HepG2 (cell line): ENCODE measurements around the gene PDGFD. TPM values are rescaled to one million over a fixed set of nuclear protein-coding genes. Genes with fewer than 3 reads are reported as not detected.

ENCODE experiments used
- ATAC-seq: fragments of 200-7000 bp; cut with Tn5 transposase; 3 replicates; pipeline ENCODE4 v1.9.1; 2020; ENCODE audit warnings: mild to moderate bottlenecking, moderate library complexity
- BruUV-seq: library from RNA; stranded (reverse); fragments of 400-500 nt; replicated peaks from 2 replicates; lab custom pipeline; 2021; lab: Mats Ljungman, UMichigan
- CTCF ChIA-PET: fragments of 300-600 bp; formaldehyde crosslinking; extraction: SDS; loops from one replicate; lab custom pipeline; 2021; ENCODE audit warnings: low total read pairs, inconsistent platforms, low intra/inter-chr PET ratio; lab: Yijun Ruan, JAX
- POLR2A ChIA-PET: fragments of 350-600 bp; sonication (Branson Sonifier 250); formaldehyde crosslinking; loops from one replicate; lab custom pipeline; 2020; ENCODE audit warnings: antibody characterized with exemption, inconsistent platforms; lab: Yijun Ruan, JAX
- DNase-seq: peaks from one replicate; pipeline ENCODE4 v3.0.0-alpha.2; 2015; ENCODE audit warnings: low spot score
- FAIRE-seq: peaks from 3 replicates; lab custom pipeline; 2011; peaks lifted over from hg19 to GRCh38; lab: Jason Lieb, UNC
- H2AFZ ChIP-seq: one replicate; pipeline ENCODE4 v1.6.1; 2011; ENCODE audit warnings: low read length, inconsistent platforms
- H3K27ac ChIP-seq: fragments of 300-600 bp; 3 replicates; pipeline ENCODE4 v1.8.0; 2011; ENCODE audit warnings: mixed run types, mild to moderate bottlenecking, mixed read lengths, low read length, inconsistent platforms; ENCODE audit not compliant: insufficient read depth; ENCODE audit errors: extremely low read length
- H3K27me3 ChIP-seq, 2 experiments: fragments of 200-600 bp in 1 of 2; 2 replicates in 1 of 2; 3 replicates in 1 of 2; pipeline versions ENCODE4 v1.6.0 to v1.8.0; 2011; ENCODE audit warnings: low read length in 2 of 2, mild to moderate bottlenecking in 2 of 2, moderate library complexity in 2 of 2, inconsistent platforms in 1 of 2; ENCODE audit not compliant: insufficient read depth in 2 of 2, control insufficient read depth in 1 of 2
- H3K36me3 ChIP-seq, 2 experiments: fragments of 200-600 bp in 1 of 2; replicated peaks in 1 of 2; 2 replicates in 1 of 2; 3 replicates in 1 of 2; pipeline versions ENCODE4 v1.5.1 to v1.8.0; 2011; ENCODE audit warnings: low read length in 2 of 2, inconsistent platforms in 1 of 2; ENCODE audit not compliant: insufficient read depth in 2 of 2, control insufficient read depth in 1 of 2
- H3K4me1 ChIP-seq: 2 replicates; pipeline ENCODE4 v1.5.1; 2012; ENCODE audit warnings: low read length, inconsistent platforms; ENCODE audit not compliant: insufficient read depth
- H3K4me2 ChIP-seq: 2 replicates; pipeline ENCODE4 v1.6.0; 2011; ENCODE audit warnings: low read depth, low read length, inconsistent platforms
- H3K4me3 ChIP-seq, 3 experiments: fragments of 200-600 bp in 1 of 3; sonication (generic), shearing (Covaris generic) in 1 of 3; replicated peaks in 1 of 3; 2 replicates each; pipeline ENCODE4 v1.5.1; 2011 to 2016; ENCODE audit warnings: low read length in 3 of 3, inconsistent platforms in 2 of 3, low read depth in 2 of 3, mild to moderate bottlenecking in 2 of 3, control low read depth in 1 of 3, mixed read lengths in 1 of 3; ENCODE audit not compliant: insufficient read depth in 1 of 3
- H3K79me2 ChIP-seq: one replicate; pipeline ENCODE4 v1.6.1; 2011; ENCODE audit warnings: low read length, inconsistent platforms; ENCODE audit not compliant: insufficient read depth
- H3K9ac ChIP-seq: 2 replicates; pipeline ENCODE4 v1.6.0; 2011; ENCODE audit warnings: mild to moderate bottlenecking, low read depth, low read length, inconsistent platforms; ENCODE audit not compliant: insufficient read depth
- H3K9me3 ChIP-seq: 2 replicates; pipeline ENCODE4 v1.5.1; 2012; ENCODE audit warnings: mild to moderate bottlenecking, low read length
- H4K20me1 ChIP-seq: 2 replicates; pipeline ENCODE4 v1.6.0; 2011; ENCODE audit warnings: inconsistent platforms, mild to moderate bottlenecking, low read length, moderate library complexity; ENCODE audit not compliant: insufficient read depth
- GTF2F1 ChIP-seq: fragments of 150-350 bp; IDR thresholded peaks from 2 replicates; pipeline ENCODE4 v1.6.1; 2014; ENCODE audit warnings: low read length
- HDAC2 ChIP-seq: sonication (generic); formaldehyde crosslinking; IDR thresholded peaks from 2 replicates; pipeline ENCODE4 v1.4.0; 2020; ENCODE audit warnings: missing genetic modification reagents
- HOXA7 ChIP-seq: sonication (generic); formaldehyde crosslinking; IDR thresholded peaks from 2 replicates; pipeline ENCODE4 v1.8.1; 2022; ENCODE audit warnings: mild to moderate bottlenecking, missing genetic modification reagents, moderate library complexity
- ZNF383 ChIP-seq: sonication (generic); formaldehyde crosslinking; IDR thresholded peaks from 2 replicates; pipeline ENCODE4 v1.4.0; 2020; ENCODE audit warnings: missing genetic modification reagents, mild to moderate bottlenecking, borderline replicate concordance
- ZNF496 ChIP-seq: sonication (generic); formaldehyde crosslinking; IDR thresholded peaks from 2 replicates; pipeline ENCODE4 v1.8.1; 2023; ENCODE audit warnings: mild to moderate bottlenecking, moderate library complexity, missing genetic modification reagents; ENCODE audit not compliant: insufficient replicate concordance
- ZNF782 ChIP-seq: sonication (generic); formaldehyde crosslinking; IDR thresholded peaks from 2 replicates; pipeline ENCODE4 v1.4.0; 2020; ENCODE audit warnings: missing genetic modification reagents, mild to moderate bottlenecking, borderline replicate concordance
- WGBS: methylation state at CpG from one replicate; pipeline ENCODE4 v1.1.6; 2017; ENCODE audit warnings: low lambda C conversion rate; 5-methylcytosine and 5-hydroxymethylcytosine counted together
- in situ Hi-C: cut with HindIII; loops from 2 replicates; pipeline ENCODE4 v1.10.0; 2017; ENCODE audit warnings: low pct_unique_long_range_greater_than_20kb; ENCODE audit not compliant: extremely low pct_ligation_motif_present
- intact Hi-C: fragments of 100-400 bp; cut with micrococcal nuclease; formaldehyde crosslinking; loops from one replicate; pipeline ENCODE4 v1.10.0; 2022; ENCODE audit not compliant: unreplicated experiment
- polyA plus RNA-seq, 8 experiments: library from polyadenylated mRNA; depleted of rRNA in 3 of 8; stranded (reverse) in 7 of 8; unstranded in 1 of 8; fragments of >200 nt; fragmentation: Illumina TruSeq in 4 of 8; extraction: Trizol in 4 of 8; gene quantifications; 2 replicates each; pipeline versions ENCODE4 v1.2.1 to v1.2.3, GENCODE V29; 2011 to 2016; ENCODE audit warnings: low read depth in 4 of 8, missing spikeins in 1 of 8, mixed read lengths in 1 of 8; ENCODE audit not compliant: insufficient read depth in 1 of 8
- total RNA-seq, 5 experiments: library from RNA; depleted of rRNA; stranded (reverse); fragments of >200 nt; fragmentation: Illumina TruSeq; extraction: Trizol; gene quantifications; 2 replicates each; pipeline ENCODE4 v1.2.3, GENCODE V29; 2016; ENCODE audit warnings: low read depth in 1 of 5
- TF ChIP-seq, protein P1 (sequence below): sonication (generic); formaldehyde crosslinking; IDR thresholded peaks from 2 replicates; pipeline ENCODE4 v1.9.0; 2021; ENCODE audit warnings: mild to moderate bottlenecking, missing genetic modification reagents
- TF ChIP-seq, protein P2 (sequence below): sonication (generic); formaldehyde crosslinking; IDR thresholded peaks from 2 replicates; pipeline ENCODE4 v1.5.1; 2020; ENCODE audit warnings: mild to moderate bottlenecking, moderate library complexity, missing genetic modification reagents

PDGFD gene
- total and polyA plus RNA-seq, 2 of the 13 experiments (the other 11 are each of a cell fraction or from before 2014, with no cell fraction given), result 0.09 to 0.29 TPM

GRCh38 chr11:103887001-103887658, 276.8 kb downstream of the PDGFD start:
- 0% methylated on average over 6 of the region's 6 CpGs for WGBS
- no peak for ATAC-seq
- in situ Hi-C loops, result no loop called here

GRCh38 chr11:103883856-103884255, 280.1 kb downstream of the PDGFD start:
- Histone ChIP-seq H3K79me2 (no peaks in the 10 kb centered on the region), H3K36me3 (no peaks in the 10 kb centered on the region), H3K4me3 (no peak overlapping the region), H2AFZ (no peak overlapping the region), H3K27me3 (no peaks in the 10 kb centered on the region), H3K4me1 (no peaks in the 10 kb centered on the region), H3K27ac (no peak overlapping the region), H4K20me1 (no peaks in the 10 kb centered on the region), H3K9ac (no peak overlapping the region), H3K9me3 (peaks cover 22% of the 10 kb centered on the region), H3K4me2 (no peak overlapping the region)
- DNase-seq, result no peak
- WGBS, result 0% methylated on average over 1 of the region's 1 CpG
- ChIA-PET POLR2A (no interaction called here), CTCF (no interaction called here)
- BruUV-seq, result no TSS peak
- in situ Hi-C loops, result no loop called here
- ATAC-seq, result no peak
- intact Hi-C loops, result no loop called here
- no peak for FAIRE-seq
- no peak for TF ChIP-seq ZNF782 (CRISPR knock-in tag)
- TF ChIP-seq, protein P1, sequence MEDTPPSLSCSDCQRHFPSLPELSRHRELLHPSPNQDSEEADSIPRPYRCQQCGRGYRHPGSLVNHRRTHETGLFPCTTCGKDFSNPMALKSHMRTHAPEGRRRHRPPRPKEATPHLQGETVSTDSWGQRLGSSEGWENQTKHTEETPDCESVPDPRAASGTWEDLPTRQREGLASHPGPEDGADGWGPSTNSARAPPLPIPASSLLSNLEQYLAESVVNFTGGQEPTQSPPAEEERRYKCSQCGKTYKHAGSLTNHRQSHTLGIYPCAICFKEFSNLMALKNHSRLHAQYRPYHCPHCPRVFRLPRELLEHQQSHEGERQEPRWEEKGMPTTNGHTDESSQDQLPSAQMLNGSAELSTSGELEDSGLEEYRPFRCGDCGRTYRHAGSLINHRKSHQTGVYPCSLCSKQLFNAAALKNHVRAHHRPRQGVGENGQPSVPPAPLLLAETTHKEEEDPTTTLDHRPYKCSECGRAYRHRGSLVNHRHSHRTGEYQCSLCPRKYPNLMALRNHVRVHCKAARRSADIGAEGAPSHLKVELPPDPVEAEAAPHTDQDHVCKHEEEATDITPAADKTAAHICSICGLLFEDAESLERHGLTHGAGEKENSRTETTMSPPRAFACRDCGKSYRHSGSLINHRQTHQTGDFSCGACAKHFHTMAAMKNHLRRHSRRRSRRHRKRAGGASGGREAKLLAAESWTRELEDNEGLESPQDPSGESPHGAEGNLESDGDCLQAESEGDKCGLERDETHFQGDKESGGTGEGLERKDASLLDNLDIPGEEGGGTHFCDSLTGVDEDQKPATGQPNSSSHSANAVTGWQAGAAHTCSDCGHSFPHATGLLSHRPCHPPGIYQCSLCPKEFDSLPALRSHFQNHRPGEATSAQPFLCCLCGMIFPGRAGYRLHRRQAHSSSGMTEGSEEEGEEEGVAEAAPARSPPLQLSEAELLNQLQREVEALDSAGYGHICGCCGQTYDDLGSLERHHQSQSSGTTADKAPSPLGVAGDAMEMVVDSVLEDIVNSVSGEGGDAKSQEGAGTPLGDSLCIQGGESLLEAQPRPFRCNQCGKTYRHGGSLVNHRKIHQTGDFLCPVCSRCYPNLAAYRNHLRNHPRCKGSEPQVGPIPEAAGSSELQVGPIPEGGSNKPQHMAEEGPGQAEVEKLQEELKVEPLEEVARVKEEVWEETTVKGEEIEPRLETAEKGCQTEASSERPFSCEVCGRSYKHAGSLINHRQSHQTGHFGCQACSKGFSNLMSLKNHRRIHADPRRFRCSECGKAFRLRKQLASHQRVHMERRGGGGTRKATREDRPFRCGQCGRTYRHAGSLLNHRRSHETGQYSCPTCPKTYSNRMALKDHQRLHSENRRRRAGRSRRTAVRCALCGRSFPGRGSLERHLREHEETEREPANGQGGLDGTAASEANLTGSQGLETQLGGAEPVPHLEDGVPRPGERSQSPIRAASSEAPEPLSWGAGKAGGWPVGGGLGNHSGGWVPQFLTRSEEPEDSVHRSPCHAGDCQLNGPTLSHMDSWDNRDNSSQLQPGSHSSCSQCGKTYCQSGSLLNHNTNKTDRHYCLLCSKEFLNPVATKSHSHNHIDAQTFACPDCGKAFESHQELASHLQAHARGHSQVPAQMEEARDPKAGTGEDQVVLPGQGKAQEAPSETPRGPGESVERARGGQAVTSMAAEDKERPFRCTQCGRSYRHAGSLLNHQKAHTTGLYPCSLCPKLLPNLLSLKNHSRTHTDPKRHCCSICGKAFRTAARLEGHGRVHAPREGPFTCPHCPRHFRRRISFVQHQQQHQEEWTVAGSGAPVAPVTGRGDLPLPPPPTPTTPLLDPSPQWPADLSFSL (CRISPR knock-in tag), result no peak
- no peak for TF ChIP-seq HDAC2 (CRISPR knock-in tag)
- TF ChIP-seq, protein P2, sequence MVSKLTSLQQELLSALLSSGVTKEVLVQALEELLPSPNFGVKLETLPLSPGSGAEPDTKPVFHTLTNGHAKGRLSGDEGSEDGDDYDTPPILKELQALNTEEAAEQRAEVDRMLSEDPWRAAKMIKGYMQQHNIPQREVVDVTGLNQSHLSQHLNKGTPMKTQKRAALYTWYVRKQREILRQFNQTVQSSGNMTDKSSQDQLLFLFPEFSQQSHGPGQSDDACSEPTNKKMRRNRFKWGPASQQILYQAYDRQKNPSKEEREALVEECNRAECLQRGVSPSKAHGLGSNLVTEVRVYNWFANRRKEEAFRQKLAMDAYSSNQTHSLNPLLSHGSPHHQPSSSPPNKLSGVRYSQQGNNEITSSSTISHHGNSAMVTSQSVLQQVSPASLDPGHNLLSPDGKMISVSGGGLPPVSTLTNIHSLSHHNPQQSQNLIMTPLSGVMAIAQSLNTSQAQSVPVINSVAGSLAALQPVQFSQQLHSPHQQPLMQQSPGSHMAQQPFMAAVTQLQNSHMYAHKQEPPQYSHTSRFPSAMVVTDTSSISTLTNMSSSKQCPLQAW (CRISPR knock-in tag), result no peak
- TF ChIP-seq HOXA7 (CRISPR knock-in tag), result no peak
- no peak for TF ChIP-seq ZNF496 (CRISPR knock-in tag)

More at GRCh38 chr11:103887001-103887658, 276.8 kb downstream of the PDGFD start:
- no peaks in the 10 kb centered on the region for H3K79me2 ChIP-seq
- H3K9ac ChIP-seq, result no peak overlapping the region
- TF ChIP-seq GTF2F1 (no peak), ZNF383 (no peak)
- no peaks in the 10 kb centered on the region for H3K4me1 ChIP-seq
- peaks cover 37% of the 10 kb centered on the region for H3K9me3 ChIP-seq
- ChIA-PET CTCF (no interaction called here), POLR2A (no interaction called here)
- H2AFZ ChIP-seq, result no peak overlapping the region
- FAIRE-seq (no peak), DNase-seq (no peak)
- BruUV-seq, result no TSS peak
- no peaks in the 10 kb centered on the region for H4K20me1 ChIP-seq
- no peak overlapping the region for H3K4me3 ChIP-seq
- no peaks in the 10 kb centered on the region for H3K36me3 ChIP-seq
- intact Hi-C loops, result no loop called here
- H3K4me2 ChIP-seq, result no peak overlapping the region
- no peak overlapping the region for H3K27ac ChIP-seq
- H3K27me3 ChIP-seq, result no peaks in the 10 kb centered on the region
